NCI-H1417 (cell line): ENCODE results near the gene SPCS2.
"Not testable (repeated sequence)": the region's sequence is repeated elsewhere in the genome, so short reads cannot be mapped to it uniquely, and the experiment has no call there.

Experiments used
- DNase-seq, 3 experiments: peaks; one replicate each; lab custom pipeline; 2025; lab: John Stamatoyannopoulos, UW

Gene SPCS2

DNA sequence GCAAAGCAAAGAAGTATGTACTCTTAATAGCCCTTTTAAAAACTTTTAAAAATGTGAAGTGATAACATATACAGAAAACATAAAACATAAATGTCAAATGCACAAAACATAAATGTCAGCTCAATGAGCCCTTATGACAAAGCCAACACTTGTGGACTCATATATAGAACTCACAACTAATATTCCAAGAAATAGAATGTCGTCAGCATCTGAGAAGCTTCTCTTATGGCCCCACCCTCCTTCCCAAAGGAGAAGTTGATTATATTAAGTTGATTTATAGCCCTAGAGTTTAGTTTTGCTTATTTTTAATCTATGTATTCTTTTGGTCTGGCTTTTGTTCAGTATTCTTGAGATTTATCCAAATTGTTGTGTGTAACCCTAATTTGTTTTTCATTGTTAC is 53.5 kb downstream of the SPCS2 start:
- DNase-seq: no peak

DNA sequence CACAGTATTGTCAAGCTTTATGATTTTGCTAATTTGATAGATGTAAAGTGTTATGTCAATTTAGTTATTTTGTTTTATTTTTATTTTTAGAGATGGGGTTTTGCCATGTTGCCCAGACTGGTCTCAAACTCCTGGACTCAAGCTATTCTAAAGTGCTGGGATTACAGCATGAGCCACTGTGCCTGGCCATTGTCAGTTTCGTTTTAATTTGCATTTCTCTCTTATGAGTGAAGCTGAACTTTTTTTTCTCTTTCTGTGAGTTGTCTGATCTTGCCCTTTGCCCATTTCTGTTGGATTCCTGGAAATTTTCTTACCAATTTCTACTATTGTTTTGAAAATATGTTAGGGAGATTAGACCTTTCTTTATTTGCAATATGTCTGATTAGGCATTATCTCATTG is 55.1 kb downstream of the SPCS2 start:
- DNase-seq: no peak

- DNase-seq: no peak
These were observed 62.3 kb downstream of the SPCS2 start for GRCh38 chr11:75011357-75011756.

DNA sequence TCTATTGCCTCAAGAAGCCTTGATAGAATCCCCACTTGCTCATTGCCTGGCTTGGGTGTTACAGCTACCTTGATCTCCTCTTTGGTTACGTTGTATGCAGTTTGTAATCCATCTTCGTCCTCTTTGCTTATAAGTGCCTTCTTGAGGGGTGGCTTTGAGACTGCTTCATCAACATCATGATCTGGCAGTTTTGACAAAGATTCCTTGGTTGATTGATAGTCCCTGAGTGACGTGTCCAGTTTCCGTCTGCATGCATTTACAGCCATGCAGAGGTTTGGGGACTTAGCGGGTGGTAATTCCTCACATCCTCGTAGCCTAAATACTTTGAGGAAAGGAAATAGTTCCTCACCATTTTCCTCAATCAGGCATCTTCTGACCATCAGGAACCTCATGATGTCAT is 62.8 kb downstream of the SPCS2 start:
- no peak for DNase-seq

- DNase-seq: no peak
These were observed 64.0 kb downstream of the SPCS2 start for GRCh38 chr11:75013051-75013450.

- DNase-seq: no peak
These were observed 65.1 kb downstream of the SPCS2 start for GRCh38 chr11:75014129-75014528.

- not testable (repeated sequence) for DNase-seq
These were observed 70.1 kb downstream of the SPCS2 start for GRCh38 chr11:75019200-75019599.

DNA sequence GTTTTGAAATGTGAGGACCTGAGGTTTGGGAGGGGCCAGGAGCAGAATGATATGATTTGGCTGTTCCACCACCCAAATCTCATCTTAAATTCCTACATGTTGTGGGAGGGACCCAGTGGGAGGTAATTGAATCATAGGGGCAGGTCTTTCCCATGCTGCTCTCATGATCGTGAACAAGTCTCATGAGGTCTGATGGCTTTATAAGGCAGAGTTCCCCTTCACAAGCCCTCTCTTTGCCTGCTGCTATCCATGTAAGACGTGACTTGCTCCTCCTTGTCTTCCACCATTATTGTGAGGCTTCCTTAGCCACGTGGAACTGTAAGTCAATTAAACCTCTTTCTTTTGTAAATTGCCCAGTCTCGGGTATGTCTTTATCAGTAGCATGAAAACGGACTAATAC is 71.3 kb downstream of the SPCS2 start:
- not testable (repeated sequence) for DNase-seq

- no peak for DNase-seq
These were observed 73.2 kb downstream of the SPCS2 start for GRCh38 chr11:75022296-75022695.

DNA sequence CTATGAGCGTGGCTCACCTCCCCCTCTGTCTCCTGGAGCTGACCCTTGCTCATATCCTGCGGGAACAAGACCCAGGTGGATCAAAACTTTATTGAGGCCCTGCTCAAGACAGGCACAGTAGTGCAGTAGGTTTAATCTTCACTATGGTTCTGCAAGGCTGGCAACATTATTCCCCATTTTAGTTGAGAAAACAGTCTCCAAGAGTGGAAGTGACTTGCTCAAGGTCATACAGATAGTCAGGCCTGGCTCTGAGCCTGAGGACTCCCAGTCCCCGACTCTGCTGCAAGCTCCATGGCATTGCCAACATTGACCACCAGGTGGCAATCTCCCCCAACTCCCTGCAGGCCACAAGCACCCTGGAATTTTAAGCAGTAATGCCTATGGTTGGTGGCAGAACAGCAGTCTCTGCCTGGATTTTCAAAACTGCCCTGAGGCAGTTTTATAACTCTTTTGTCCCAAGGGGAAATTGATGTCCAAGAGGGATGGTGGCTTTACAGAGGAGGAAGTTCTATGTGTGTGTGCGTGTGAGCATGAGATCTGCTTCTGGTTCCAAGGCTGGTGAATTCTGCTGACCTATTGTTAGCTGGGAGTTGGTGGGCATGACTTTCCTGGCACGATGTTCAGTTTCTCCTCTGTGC is 73.8 kb downstream of the SPCS2 start:
- DNase-seq: peak; percentile 61 to 89 (median 78)

DNA sequence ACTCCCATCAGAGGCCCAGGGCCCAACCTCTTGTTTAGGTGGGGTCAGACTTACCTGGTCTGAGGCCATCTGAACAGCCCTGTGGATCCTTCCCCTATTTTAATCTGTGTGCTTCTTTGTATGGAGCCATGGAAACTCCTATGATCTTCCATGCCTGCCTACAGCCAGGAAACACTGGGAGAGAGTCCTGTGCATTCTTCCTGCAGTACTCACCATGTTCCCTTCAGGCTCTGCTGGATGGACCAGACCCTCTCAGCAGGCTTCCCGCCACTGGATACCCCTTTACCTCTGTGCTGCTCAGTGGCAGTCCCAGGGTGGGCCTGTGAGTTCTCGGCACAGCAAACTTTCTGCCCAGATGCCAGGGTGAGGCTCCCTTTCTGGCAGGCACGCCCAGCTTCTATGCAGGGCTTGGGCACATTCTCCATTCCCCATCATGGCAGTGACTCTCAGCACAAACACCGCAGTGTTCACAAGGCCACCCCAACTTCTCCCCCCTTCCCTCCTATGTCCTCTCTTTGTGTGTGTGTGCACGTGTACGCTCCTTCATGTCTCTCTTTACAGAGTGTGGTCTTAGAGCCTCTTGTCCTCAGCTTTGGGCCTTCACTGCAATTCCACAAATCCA is 74.5 kb downstream of the SPCS2 start:
- no peak for DNase-seq

GRCh38 chr11:75024068-75024449 is 75.0 kb downstream of the SPCS2 start:
- DNase-seq: no peak

GRCh38 chr11:75024764-75025211 is 75.7 kb downstream of the SPCS2 start:
- DNase-seq: peak in 2 of 3 experiments; percentile 15 to 51

GRCh38 chr11:75025561-75025960 is 76.5 kb downstream of the SPCS2 start:
- DNase-seq: no peak

- peak in 1 of 3 experiments; percentile 57 for DNase-seq
These were observed 79.3 kb downstream of the SPCS2 start for GRCh38 chr11:75028321-75028720.
